Liver (tissue), 3 donors: ENCODE results near the gene DUSP10.

Source experiments
- EGR1 ChIP-seq, 2 donors: IDR thresholded peaks; 2 replicates each; pipeline ENCODE4 v1.6.1; 2016 to 2018; ENCODE audit warnings: antibody characterized with exemption in 2 of 2, low read depth in 2 of 2
- GABPA ChIP-seq, 2 donors: IDR thresholded peaks in 1 of 2; conservative IDR thresholded peaks in 1 of 2; 2 replicates each; pipeline ENCODE4 v1.6.1; 2016; ENCODE audit warnings: antibody characterized with exemption in 2 of 2, mild to moderate bottlenecking in 1 of 2, moderate library complexity in 1 of 2
- HNF4A ChIP-seq, 2 donors: conservative IDR thresholded peaks; 2 replicates each; pipeline ENCODE4 v1.6.1; 2016; ENCODE audit warnings: antibody characterized with exemption in 2 of 2, mild to moderate bottlenecking in 2 of 2
- JUND ChIP-seq, 2 donors: IDR thresholded peaks; 2 replicates each; pipeline ENCODE4 v1.6.1; 2016; ENCODE audit warnings: antibody characterized with exemption in 2 of 2
- RAD21 ChIP-seq, 2 donors: IDR thresholded peaks; 2 replicates each; pipeline ENCODE4 v1.6.1; 2016; ENCODE audit warnings: antibody characterized with exemption in 2 of 2, mild to moderate bottlenecking in 2 of 2
- REST ChIP-seq: IDR thresholded peaks from 2 replicates; pipeline ENCODE4 v1.6.1; 2016; ENCODE audit warnings: antibody characterized with exemption, mild to moderate bottlenecking
- RXRA ChIP-seq, 2 donors: IDR thresholded peaks; 2 replicates each; pipeline ENCODE4 v1.6.1; 2017 to 2018; ENCODE audit warnings: antibody characterized with exemption in 2 of 2, mild to moderate bottlenecking in 1 of 2
- TAF1 ChIP-seq: conservative IDR thresholded peaks from 2 replicates; pipeline ENCODE4 v1.6.1; 2016; ENCODE audit warnings: antibody characterized with exemption, mild to moderate bottlenecking
- YY1 ChIP-seq: IDR thresholded peaks from 2 replicates; pipeline ENCODE4 v1.6.1; 2016; ENCODE audit warnings: antibody characterized with exemption, mild to moderate bottlenecking
- TF ChIP-seq, protein P1 (sequence below): fragments of 150-350 bp; IDR thresholded peaks from 2 replicates; pipeline ENCODE4 v1.5.1; 2017; ENCODE audit warnings: improper control_type of control experiment, low read depth, low read length; ENCODE audit not compliant: missing input control
- TF ChIP-seq, protein P2 (sequence below): IDR thresholded peaks from 2 replicates; pipeline ENCODE4 v1.6.1; 2016; ENCODE audit warnings: antibody characterized with exemption
- TF ChIP-seq, protein P3 (sequence below): IDR thresholded peaks from 2 replicates; pipeline ENCODE4 v1.6.1; 2016; ENCODE audit warnings: antibody characterized with exemption
- TF ChIP-seq, protein P4 (sequence below): IDR thresholded peaks from 2 replicates; pipeline ENCODE4 v1.6.1; 2016; ENCODE audit warnings: antibody characterized with exemption
- donor health status: healthy.
- donor health status: healthy.

DNA sequence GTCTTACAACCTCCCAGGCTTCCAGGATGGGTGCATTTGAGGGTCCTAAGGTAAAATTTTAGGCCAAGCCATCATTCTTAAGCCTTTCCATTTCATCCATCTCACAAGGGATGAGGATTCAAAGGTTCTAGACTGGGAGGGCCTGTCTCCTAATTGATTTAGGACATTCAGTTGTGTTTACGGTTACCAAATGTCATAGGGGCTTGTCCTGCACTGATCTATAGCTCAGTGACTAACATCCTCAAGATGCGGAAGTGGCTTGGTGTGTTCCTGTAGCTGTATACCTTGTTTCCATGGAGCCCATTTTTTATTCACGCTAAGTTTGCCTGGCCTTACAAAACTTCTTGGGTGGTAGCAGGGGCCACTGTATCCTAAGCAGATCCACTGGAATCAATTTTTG lies 52.8 kb downstream of the DUSP10 start:
- TF ChIP-seq, protein P1, sequence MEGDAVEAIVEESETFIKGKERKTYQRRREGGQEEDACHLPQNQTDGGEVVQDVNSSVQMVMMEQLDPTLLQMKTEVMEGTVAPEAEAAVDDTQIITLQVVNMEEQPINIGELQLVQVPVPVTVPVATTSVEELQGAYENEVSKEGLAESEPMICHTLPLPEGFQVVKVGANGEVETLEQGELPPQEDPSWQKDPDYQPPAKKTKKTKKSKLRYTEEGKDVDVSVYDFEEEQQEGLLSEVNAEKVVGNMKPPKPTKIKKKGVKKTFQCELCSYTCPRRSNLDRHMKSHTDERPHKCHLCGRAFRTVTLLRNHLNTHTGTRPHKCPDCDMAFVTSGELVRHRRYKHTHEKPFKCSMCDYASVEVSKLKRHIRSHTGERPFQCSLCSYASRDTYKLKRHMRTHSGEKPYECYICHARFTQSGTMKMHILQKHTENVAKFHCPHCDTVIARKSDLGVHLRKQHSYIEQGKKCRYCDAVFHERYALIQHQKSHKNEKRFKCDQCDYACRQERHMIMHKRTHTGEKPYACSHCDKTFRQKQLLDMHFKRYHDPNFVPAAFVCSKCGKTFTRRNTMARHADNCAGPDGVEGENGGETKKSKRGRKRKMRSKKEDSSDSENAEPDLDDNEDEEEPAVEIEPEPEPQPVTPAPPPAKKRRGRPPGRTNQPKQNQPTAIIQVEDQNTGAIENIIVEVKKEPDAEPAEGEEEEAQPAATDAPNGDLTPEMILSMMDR, result no peak
- TF ChIP-seq YY1, result no peak
- no peak for TF ChIP-seq REST
- no peak for TF ChIP-seq RXRA (IDR thresholded peaks at IDR 0.05)
- TF ChIP-seq, protein P2, sequence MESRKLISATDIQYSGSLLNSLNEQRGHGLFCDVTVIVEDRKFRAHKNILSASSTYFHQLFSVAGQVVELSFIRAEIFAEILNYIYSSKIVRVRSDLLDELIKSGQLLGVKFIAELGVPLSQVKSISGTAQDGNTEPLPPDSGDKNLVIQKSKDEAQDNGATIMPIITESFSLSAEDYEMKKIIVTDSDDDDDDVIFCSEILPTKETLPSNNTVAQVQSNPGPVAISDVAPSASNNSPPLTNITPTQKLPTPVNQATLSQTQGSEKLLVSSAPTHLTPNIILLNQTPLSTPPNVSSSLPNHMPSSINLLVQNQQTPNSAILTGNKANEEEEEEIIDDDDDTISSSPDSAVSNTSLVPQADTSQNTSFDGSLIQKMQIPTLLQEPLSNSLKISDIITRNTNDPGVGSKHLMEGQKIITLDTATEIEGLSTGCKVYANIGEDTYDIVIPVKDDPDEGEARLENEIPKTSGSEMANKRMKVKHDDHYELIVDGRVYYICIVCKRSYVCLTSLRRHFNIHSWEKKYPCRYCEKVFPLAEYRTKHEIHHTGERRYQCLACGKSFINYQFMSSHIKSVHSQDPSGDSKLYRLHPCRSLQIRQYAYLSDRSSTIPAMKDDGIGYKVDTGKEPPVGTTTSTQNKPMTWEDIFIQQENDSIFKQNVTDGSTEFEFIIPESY, result no peak
- no peak for TF ChIP-seq TAF1
- no peak for TF ChIP-seq JUND (IDR thresholded peaks at IDR 0.05)
- no peak for TF ChIP-seq EGR1 (IDR thresholded peaks at IDR 0.05; ENCODE audit: low read depth in 2 of 2)
- TF ChIP-seq, protein P3, sequence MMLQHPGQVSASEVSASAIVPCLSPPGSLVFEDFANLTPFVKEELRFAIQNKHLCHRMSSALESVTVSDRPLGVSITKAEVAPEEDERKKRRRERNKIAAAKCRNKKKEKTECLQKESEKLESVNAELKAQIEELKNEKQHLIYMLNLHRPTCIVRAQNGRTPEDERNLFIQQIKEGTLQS, result no peak
- no peak for TF ChIP-seq HNF4A (conservative IDR thresholded peaks at IDR 0.05)
- TF ChIP-seq, protein P4, sequence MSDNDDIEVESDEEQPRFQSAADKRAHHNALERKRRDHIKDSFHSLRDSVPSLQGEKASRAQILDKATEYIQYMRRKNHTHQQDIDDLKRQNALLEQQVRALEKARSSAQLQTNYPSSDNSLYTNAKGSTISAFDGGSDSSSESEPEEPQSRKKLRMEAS, result no peak
- TF ChIP-seq RAD21 (IDR thresholded peaks at IDR 0.05), result no peak
- TF ChIP-seq GABPA (IDR thresholded peaks at IDR 0.05 in 1 of 2, conservative IDR thresholded peaks at IDR 0.05 in 1 of 2), result no peak
